PFSK-1 (cell line): ENCODE data around the gene STIP1.

Experiments
- POLR2AphosphoS5 ChIP-seq: IDR thresholded peaks from 2 replicates; pipeline ENCODE4 v1.6.1; 2012; ENCODE audit warnings: low read depth, mild to moderate bottlenecking, control low read depth, low read length, moderate library complexity
- SIN3A ChIP-seq: IDR thresholded peaks from 2 replicates; pipeline ENCODE4 v1.6.1; 2012; ENCODE audit warnings: mild to moderate bottlenecking, low read length, moderate library complexity, borderline replicate concordance; ENCODE audit not compliant: insufficient read depth
- TF ChIP-seq, protein P1 (sequence below), 2 experiments: IDR thresholded peaks; 2 replicates each; pipeline versions ENCODE4 v1.6.1 to v1.8.0; 2011 to 2012; ENCODE audit warnings: low read depth in 2 of 2, low read length in 2 of 2, control low read depth in 1 of 2, inconsistent platforms in 1 of 2, mild to moderate bottlenecking in 1 of 2, moderate library complexity in 1 of 2; ENCODE audit not compliant: insufficient read depth in 1 of 2

DNA sequence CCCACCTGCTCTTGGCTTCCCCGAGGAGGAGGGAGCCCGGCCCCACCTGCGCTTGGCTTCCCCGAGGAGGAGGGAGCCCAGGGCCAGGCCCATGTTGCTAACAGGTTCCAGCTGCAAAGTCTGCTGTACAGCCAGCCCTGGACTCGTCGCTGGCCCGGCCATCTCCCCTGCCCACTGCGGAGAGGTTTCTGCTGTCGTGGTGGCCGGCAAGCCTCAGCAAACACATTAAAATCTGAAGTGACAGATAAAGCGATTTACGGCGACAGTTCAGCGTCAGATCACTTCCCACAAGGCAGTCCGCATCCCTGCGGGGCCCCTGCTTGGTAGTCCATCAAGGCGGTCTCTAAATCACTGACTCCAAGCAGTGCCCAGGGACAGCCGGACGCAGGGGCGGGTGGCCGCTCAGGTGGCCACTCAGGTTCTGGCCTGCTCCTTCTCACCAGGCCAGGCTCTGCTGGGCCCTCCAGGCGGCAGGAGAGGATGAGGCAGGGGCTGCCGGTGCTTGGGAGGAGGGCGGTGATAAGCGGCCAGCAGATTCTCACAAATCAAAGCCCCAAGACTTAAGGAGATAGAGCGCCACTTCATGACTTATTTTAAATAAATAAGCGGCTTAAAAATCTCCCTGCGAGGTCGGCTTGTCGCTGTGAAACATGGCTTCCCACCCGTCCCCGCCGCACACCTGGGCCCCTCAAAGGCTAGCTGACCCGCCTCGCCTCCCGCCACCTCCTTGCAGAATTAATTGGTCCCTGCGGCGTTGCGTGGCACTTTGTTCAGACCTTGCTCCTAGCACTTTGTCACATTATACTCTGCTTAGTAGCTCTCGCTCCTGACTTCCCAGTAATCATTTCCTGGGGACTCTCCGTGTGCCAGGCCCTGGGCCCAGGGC lies 41.1 kb upstream of the STIP1 start:
- TF ChIP-seq SIN3A (no peak), POLR2AphosphoS5 (no peak)
- TF ChIP-seq, protein P1, sequence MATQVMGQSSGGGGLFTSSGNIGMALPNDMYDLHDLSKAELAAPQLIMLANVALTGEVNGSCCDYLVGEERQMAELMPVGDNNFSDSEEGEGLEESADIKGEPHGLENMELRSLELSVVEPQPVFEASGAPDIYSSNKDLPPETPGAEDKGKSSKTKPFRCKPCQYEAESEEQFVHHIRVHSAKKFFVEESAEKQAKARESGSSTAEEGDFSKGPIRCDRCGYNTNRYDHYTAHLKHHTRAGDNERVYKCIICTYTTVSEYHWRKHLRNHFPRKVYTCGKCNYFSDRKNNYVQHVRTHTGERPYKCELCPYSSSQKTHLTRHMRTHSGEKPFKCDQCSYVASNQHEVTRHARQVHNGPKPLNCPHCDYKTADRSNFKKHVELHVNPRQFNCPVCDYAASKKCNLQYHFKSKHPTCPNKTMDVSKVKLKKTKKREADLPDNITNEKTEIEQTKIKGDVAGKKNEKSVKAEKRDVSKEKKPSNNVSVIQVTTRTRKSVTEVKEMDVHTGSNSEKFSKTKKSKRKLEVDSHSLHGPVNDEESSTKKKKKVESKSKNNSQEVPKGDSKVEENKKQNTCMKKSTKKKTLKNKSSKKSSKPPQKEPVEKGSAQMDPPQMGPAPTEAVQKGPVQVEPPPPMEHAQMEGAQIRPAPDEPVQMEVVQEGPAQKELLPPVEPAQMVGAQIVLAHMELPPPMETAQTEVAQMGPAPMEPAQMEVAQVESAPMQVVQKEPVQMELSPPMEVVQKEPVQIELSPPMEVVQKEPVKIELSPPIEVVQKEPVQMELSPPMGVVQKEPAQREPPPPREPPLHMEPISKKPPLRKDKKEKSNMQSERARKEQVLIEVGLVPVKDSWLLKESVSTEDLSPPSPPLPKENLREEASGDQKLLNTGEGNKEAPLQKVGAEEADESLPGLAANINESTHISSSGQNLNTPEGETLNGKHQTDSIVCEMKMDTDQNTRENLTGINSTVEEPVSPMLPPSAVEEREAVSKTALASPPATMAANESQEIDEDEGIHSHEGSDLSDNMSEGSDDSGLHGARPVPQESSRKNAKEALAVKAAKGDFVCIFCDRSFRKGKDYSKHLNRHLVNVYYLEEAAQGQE (IDR thresholded peaks at IDR 0.05; ENCODE audit: insufficient read depth in 1 of 2, low read depth in 2 of 2, low read length in 2 of 2): no peak
